ENCODE results near the gene IL1RN. TPM values are rescaled to one million over a fixed set of nuclear protein-coding genes. Genes with fewer than 3 reads are reported as not detected.

IL1RN gene
- total and polyA plus RNA-seq, 2 experiments from 2014 or later: not detected

DNA sequence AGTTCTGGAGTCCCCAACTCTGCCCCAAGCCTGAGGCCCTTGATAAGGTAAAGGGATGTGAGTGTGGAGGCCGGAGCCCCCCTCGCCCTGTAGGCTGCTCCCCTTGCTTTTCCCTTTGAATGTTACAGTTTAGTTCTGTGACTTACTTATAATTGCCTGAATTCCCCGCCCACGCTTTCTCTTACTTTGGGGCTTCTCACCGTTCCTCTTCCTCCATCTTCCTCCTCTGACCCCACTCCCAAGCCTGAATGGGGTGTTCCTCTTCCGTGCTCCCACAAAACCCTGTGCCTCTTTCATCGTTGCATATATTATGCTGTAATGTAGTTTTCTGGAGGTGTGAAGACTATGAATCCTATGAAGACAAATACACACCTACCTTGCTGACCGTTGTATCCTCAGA lies 15.0 kb upstream of the IL1RN start:
- no peaks in the 10 kb centered on the region for H3K27me3 ChIP-seq (replicated peaks; ENCODE audit: insufficient read depth)
- no peak overlapping the region for H3K4me2 ChIP-seq (ENCODE audit: unreplicated experiment)
- H3K9me3 ChIP-seq (ENCODE audit: low read depth): no peaks in the 10 kb centered on the region
- no peaks in the 10 kb centered on the region for H3K79me2 ChIP-seq (ENCODE audit: insufficient read depth)
- DNase-seq: no peak
- H3K36me3 ChIP-seq (ENCODE audit: low read depth): no peaks in the 10 kb centered on the region
- in situ Hi-C loops (cut with MboI): no loop called here
- no peak overlapping the region for H3K27ac ChIP-seq
- H4K20me1 ChIP-seq (ENCODE audit: insufficient read depth): no peaks in the 10 kb centered on the region
- 62 to 65% methylated on average over 8 of the region's 8 CpGs for WGBS, 2 experiments (ENCODE audit: low coverage in 1 of 2, low lambda C conversion rate in 2 of 2, missing lambda C conversion rate in 2 of 2)
- no peaks in the 10 kb centered on the region for H3K9me2 ChIP-seq (ENCODE audit: insufficient read depth)
- peaks cover 5% of the 10 kb centered on the region; the same call in 1 of the 2 replicates for H3K4me1 ChIP-seq (ENCODE audit: insufficient read depth)
- H3K9ac ChIP-seq: no peak overlapping the region
- H2AFZ ChIP-seq: no peak overlapping the region
- 0 out of 2 replicates have a peak, but pooled peaks cover 6% of the 10 kb centered on the region for H3F3A ChIP-seq (ENCODE audit: insufficient read depth)
- TF ChIP-seq EZH2phosphoT487 (IDR thresholded peaks at IDR 0.05; ENCODE audit: insufficient read depth, low read depth): no peak
- TF ChIP-seq EZH2 (IDR thresholded peaks at IDR 0.05; ENCODE audit: insufficient read depth, poor library complexity, severe bottlenecking): no peak
- no peak overlapping the region for H3K4me3 ChIP-seq

DNA sequence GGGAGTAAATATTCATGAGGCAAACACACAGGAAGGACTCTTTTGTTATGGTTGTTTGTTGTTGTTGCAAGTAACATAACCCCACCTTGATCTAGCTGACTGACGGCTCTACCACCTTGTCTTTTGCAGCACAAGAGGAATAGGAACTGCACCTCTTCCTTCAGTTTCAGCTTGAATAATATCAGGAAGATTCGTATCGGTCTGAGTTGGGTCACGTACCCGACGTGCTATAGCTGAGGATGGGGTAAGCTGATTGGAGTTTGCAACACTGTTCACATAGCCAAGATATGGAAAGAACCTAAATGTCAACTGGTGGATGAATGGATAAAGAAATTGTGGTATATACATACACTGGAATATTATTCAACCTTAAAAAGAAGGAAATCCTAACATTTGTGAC lies 14.5 kb upstream of the IL1RN start:
- in situ Hi-C loops (cut with MboI): no loop called here
- no peaks in the 10 kb centered on the region for H3K9me3 ChIP-seq (ENCODE audit: low read depth)
- DNase-seq: no peak
- H3K4me1 ChIP-seq (ENCODE audit: insufficient read depth): peaks cover 7% of the 10 kb centered on the region
- 0 out of 2 replicates have a peak, but pooled peaks cover 8% of the 10 kb centered on the region for H3F3A ChIP-seq (ENCODE audit: insufficient read depth)
- H3K27me3 ChIP-seq (replicated peaks; ENCODE audit: insufficient read depth): no peaks in the 10 kb centered on the region
- no peak overlapping the region for H3K4me3 ChIP-seq
- no peaks in the 10 kb centered on the region for H4K20me1 ChIP-seq (ENCODE audit: insufficient read depth)
- no peaks in the 10 kb centered on the region for H3K9me2 ChIP-seq (ENCODE audit: insufficient read depth)
- no peaks in the 10 kb centered on the region for H3K79me2 ChIP-seq (ENCODE audit: insufficient read depth)
- no peak overlapping the region for H3K9ac ChIP-seq
- no peaks in the 10 kb centered on the region for H3K36me3 ChIP-seq (ENCODE audit: low read depth)
- no peak for TF ChIP-seq EZH2 (IDR thresholded peaks at IDR 0.05; ENCODE audit: insufficient read depth, poor library complexity, severe bottlenecking)
- no peak for TF ChIP-seq EZH2phosphoT487 (IDR thresholded peaks at IDR 0.05; ENCODE audit: insufficient read depth, low read depth)
- no peak overlapping the region for H3K4me2 ChIP-seq (ENCODE audit: unreplicated experiment)
- 79 to 85% methylated on average over 6 of the region's 6 CpGs for WGBS, 2 experiments (ENCODE audit: low coverage in 1 of 2, low lambda C conversion rate in 2 of 2, missing lambda C conversion rate in 2 of 2)
- H3K27ac ChIP-seq: no peak overlapping the region
- no peak overlapping the region for H2AFZ ChIP-seq

DNA sequence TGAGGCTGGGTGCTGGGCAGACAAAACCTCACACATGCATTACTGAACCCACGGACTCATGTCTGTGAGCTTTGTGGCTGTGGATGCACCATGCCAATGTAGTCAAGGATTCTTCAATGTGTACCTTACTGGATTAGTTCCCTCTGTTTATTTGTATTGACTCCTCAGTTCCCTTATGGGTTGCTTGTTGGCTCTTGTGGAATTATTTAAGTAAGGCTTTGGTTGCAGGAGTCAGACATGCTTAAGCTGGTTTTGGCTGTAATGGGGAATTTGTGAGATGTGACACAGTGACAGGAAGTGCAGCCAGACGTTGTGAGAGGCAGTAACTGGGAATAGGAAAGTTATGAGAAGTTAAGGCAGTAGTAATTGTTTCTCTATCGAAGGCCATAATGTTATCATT lies 13.6 kb upstream of the IL1RN start:
- 46 to 58% methylated on average over 3 of the region's 3 CpGs for WGBS, 2 experiments (ENCODE audit: low coverage in 1 of 2, low lambda C conversion rate in 2 of 2, missing lambda C conversion rate in 2 of 2)
- Histone ChIP-seq H3K27me3 (replicated peaks; ENCODE audit: insufficient read depth) (no peaks in the 10 kb centered on the region), H3K36me3 (ENCODE audit: low read depth) (no peaks in the 10 kb centered on the region), H3F3A (ENCODE audit: insufficient read depth) (0 out of 2 replicates have a peak, but pooled peaks cover 11% of the 10 kb centered on the region), H3K9me2 (ENCODE audit: insufficient read depth) (no peaks in the 10 kb centered on the region), H3K9me3 (ENCODE audit: low read depth) (no peaks in the 10 kb centered on the region), H4K20me1 (ENCODE audit: insufficient read depth) (no peaks in the 10 kb centered on the region), H3K9ac (no peak overlapping the region), H3K4me1 (ENCODE audit: insufficient read depth) (peaks cover 9% of the 10 kb centered on the region), H3K27ac (no peak overlapping the region), H3K4me3 (no peak overlapping the region), H3K4me2 (ENCODE audit: unreplicated experiment) (no peak overlapping the region), H2AFZ (no peak overlapping the region), H3K79me2 (ENCODE audit: insufficient read depth) (no peaks in the 10 kb centered on the region)
- no peak for DNase-seq
- TF ChIP-seq EZH2phosphoT487 (IDR thresholded peaks at IDR 0.05; ENCODE audit: insufficient read depth, low read depth): no peak
- TF ChIP-seq EZH2 (IDR thresholded peaks at IDR 0.05; ENCODE audit: insufficient read depth, poor library complexity, severe bottlenecking): no peak
- in situ Hi-C loops (cut with MboI): no loop called here

DNA sequence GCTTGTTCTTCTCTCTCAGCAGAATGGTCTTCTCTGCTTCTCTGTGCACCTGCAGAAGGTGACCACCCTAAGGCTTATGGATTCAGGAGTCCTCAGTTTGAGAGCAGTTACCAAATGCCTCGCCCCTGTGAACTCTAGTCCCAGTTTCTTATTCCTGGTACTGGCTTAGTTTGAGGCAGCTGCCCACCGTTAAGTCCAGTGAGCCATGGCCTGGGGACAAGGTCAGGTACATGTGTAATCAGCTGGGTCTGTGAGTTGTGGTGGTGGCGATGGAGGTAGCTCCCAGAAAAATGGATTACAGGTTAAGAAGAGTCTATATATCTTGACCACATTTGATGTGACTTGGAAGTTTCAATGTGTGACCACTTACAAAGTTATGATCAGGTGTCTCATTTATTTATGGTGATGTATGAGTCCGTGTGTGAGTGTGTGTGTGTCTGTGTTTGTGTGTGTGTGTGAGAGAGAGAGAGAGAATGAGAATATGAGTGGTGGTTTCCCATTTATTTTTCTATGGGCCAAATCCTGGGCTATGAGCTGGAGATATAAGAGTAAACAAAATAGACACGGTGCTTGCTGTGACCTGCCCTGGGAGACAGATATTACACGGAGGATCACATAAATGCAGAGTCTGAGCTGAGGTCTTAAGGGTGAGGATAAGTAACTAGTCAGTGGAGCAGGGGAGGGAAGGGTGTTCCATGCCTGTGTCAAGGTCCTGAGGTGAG lies 13.0 kb upstream of the IL1RN start:
- no peaks in the 10 kb centered on the region for H3K36me3 ChIP-seq (ENCODE audit: low read depth)
- no peak overlapping the region for H3K4me3 ChIP-seq
- H3K9ac ChIP-seq: no peak overlapping the region
- DNase-seq: no peak
- H3K9me3 ChIP-seq (ENCODE audit: low read depth): no peaks in the 10 kb centered on the region
- no peak overlapping the region for H3K27ac ChIP-seq
- no peaks in the 10 kb centered on the region for H3K27me3 ChIP-seq (replicated peaks; ENCODE audit: insufficient read depth)
- TF ChIP-seq EZH2 (IDR thresholded peaks at IDR 0.05; ENCODE audit: insufficient read depth, poor library complexity, severe bottlenecking) (no peak), EZH2phosphoT487 (IDR thresholded peaks at IDR 0.05; ENCODE audit: insufficient read depth, low read depth) (no peak)
- H2AFZ ChIP-seq: no peak overlapping the region
- no peaks in the 10 kb centered on the region for H3K79me2 ChIP-seq (ENCODE audit: insufficient read depth)
- in situ Hi-C loops (cut with MboI): no loop called here
- WGBS, 2 experiments (ENCODE audit: low coverage in 1 of 2, low lambda C conversion rate in 2 of 2, missing lambda C conversion rate in 2 of 2): 68 to 70% methylated on average over 6 of the region's 6 CpGs
- H3F3A ChIP-seq (ENCODE audit: insufficient read depth): 0 out of 2 replicates have a peak, but pooled peaks cover 11% of the 10 kb centered on the region
- no peak overlapping the region for H3K4me2 ChIP-seq (ENCODE audit: unreplicated experiment)
- H3K4me1 ChIP-seq (ENCODE audit: insufficient read depth): peaks cover 9% of the 10 kb centered on the region
- no peaks in the 10 kb centered on the region for H3K9me2 ChIP-seq (ENCODE audit: insufficient read depth)
- H4K20me1 ChIP-seq (ENCODE audit: insufficient read depth): no peaks in the 10 kb centered on the region
